HG03060 (cell line): ENCODE data around the gene SDHAF1.
"Not testable (repeated sequence)": the region's sequence is repeated elsewhere in the genome, so short reads cannot be mapped to it uniquely, and the experiment has no call there.

Source experiments
- ATAC-seq: cut with Tn5 transposase; IDR thresholded peaks from one replicate; pipeline ENCODE4 v1.9.1; 2021; ENCODE audit warnings: low read depth, moderate number of reproducible peaks; ENCODE audit not compliant: unreplicated experiment

SDHAF1 gene, protein sequence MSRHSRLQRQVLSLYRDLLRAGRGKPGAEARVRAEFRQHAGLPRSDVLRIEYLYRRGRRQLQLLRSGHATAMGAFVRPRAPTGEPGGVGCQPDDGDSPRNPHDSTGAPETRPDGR

DNA sequence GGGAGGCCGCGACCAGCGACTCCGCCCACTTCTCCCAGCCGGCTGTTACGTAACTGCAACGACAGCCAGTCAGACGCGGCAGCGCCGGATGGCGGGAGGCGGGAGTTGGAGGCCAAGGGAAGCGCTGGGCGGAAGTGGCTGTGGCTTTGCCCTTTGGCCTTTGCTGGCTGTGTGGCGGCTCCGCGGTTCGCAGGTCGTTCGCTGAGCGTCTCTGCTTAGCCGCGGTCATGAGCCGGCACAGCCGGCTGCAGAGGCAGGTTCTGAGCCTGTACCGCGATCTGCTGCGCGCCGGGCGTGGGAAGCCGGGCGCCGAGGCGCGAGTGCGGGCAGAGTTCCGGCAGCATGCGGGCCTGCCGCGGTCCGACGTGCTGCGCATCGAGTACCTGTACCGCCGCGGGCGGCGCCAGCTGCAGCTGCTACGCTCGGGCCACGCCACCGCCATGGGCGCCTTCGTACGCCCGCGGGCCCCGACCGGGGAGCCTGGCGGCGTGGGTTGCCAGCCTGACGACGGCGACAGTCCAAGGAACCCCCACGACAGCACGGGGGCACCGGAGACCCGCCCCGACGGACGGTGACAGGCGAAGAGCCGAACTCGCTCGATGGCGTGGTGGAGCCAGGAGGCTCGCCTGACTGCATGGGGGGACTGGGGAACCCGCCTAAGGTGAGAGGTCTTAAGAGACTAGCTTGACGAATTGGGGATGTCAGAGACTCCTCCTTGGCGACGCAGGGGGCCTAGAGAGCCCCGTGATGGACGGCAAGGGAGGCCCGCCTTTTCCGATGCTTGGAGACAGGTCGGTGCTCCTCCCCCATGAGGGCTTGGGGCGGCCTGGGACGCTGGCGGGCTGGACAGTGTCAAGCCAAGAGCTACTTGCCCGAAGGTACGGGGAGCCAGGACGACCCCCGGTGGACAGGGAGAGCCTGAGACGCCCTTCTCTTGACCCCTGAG, at the start of gene SDHAF1:
Gene SDHAF1 (plus strand): TSS at position 141 of the 946 bp plus-strand sequence. CDS start 87 bp downstream, at position 228.
- peak; percentile 72 for ATAC-seq

GRCh38 chr19:35946203-35946602, 48.8 kb upstream of the SDHAF1 start:
- no peak for ATAC-seq

DNA sequence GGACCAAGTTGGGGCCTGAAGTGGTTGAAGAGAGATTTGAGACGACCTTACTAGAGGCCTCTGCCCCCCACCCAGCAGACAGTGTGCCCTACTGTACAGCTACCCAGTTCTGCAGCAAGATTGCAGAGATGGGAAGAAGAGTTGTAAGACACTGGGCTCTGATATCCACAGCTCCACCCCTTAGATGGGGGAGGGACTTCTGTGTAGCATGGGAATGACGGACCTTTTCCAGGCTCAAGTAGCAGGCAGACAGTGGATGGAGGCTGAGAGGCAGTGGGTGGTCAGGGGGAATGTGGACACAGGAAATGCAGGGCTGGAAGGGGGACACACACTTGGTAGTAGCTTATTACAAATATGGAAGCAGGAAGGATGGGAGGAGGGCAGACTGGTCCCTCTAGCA, 45.9 kb upstream of the SDHAF1 start:
- no peak for ATAC-seq

DNA sequence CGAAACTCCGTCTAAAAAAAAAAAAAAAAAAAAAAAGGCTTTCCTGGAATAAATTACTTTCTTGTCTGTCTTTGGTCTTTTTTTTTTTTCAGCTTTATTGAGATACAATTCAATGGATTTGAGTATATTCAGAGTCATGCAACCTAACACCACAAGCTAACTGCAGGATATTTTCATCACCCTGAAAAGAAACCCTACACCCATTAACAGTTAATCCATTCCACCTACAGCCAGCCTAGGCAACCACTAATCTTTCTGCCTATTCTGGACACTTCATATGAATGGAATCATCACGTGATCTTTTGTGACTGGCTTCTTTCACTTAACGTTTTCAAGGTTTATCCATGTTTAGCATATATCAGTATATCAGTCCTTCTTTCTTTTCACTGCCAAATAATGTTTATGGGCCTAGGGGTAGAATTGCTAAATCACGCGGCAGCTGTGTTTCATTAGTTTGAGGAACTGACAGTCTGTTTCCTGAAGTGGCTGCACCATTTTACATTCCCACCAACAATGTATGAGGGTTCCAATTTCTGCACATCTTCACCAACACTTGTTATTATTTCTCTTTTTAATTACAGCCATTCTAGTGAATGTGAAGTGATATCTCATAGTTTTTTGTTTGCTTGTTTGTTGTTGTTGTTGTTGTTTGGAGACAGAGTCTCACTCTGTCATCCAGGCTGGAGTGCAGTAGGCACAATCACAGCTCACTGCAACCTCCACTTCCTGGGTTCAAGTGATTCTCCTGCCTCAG, 38.9 kb upstream of the SDHAF1 start:
- ATAC-seq, result no peak

DNA sequence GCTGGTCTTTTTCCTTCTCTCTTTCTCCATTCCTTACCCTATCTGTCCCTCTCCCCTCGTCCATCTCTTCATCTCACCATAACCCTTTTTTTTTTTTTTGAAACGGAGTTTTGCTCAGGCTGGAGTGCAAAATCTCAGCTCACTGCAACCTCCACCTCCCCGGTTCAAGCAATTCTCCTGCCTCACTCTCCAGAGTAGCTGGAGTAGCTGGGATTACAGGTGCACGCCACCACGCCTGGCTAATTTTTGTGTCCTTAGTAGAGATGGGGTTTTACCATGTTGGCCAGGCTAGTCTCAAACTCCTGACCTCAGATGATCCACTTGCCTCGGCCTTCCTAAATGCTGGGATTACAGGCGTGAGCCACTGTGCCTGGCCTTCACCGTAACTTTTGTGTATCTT, 37.6 kb upstream of the SDHAF1 start:
- not testable (repeated sequence) for ATAC-seq

- no peak for ATAC-seq
Observed at GRCh38 chr19:35958660-35959039, 36.3 kb upstream of the SDHAF1 start.

DNA sequence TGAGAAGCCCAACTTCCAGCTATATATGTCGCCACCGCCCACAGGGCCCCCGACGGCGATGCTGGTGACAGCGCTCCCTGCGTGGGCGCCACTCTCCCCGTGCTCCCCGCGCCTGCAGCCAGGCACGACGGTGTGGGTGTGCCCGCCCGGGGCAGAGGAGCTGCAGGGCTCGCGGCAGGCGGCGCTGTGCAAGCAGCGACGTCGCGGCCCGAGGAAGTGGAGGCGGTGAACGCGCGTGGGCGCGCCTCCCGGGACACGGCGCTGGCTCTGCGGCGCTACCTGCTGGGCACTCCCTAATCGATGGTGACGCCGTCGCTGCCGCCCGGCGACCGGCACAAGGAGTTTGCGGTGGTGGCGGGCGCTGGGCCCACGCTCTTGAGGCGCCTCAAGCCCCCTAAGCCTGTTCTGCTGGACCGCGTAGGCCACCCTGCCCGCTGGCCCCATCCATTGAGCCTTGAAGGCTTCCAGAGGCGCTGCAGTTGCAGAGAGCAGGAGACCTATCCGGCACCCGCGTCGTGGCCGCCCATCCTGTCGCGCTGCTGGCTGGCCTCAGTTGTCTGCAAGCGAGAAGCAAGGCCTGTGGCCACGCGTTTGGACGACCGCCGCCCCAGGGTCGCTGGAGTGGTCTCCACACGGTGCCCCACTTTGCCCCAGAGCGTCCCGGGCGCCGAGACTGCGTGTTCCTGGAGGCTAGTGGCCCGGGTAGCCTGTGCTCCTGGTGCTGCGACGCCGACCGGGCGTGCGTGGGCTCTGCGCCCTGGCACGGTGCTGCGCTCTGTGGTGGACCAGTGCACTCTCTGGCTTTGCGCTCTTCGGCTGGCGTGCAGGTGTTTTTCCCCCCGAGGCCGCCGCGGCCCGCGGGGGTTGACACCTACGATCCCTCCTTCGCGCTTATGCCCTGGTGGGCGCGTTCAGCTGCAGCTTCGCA, 35.7 kb upstream of the SDHAF1 start:
- ATAC-seq, result no peak

GRCh38 chr19:35959968-35960320, 35.0 kb upstream of the SDHAF1 start:
- no peak for ATAC-seq

DNA sequence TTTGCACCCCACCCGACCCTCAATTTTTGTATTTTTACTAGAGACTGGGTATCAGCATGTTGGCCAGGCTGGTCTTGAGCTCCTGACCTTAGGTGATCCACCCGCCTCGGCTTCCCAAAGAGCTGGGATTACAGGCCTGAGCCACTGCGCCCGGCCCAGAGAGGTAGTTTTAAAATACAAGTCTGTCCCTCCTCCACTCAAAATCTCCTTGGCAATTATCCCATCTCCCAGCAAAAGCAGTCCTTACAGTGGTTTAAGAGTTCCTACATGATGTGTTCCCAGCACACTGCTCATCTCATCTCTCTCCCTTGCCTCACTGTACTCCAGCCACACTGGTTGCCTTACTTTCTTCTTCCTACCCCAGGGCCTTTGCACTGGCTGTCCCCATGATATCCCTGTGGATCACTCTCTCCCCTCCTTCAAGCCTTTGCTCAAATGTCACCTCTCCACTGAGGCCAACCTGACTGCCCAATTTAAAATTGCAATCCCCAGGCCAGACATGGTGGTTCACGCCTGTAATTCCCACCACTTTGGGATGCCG, 34.5 kb upstream of the SDHAF1 start:
- ATAC-seq, result no peak

- no peak for ATAC-seq
Observed at GRCh38 chr19:35963514-35963913, 31.5 kb upstream of the SDHAF1 start.

- ATAC-seq, result no peak
Observed at GRCh38 chr19:35966771-35967170, 28.2 kb upstream of the SDHAF1 start.

GRCh38 chr19:35973487-35973886, 21.5 kb upstream of the SDHAF1 start:
- no peak for ATAC-seq

- no peak for ATAC-seq
Observed at GRCh38 chr19:35975608-35976214, 19.3 kb upstream of the SDHAF1 start.

DNA sequence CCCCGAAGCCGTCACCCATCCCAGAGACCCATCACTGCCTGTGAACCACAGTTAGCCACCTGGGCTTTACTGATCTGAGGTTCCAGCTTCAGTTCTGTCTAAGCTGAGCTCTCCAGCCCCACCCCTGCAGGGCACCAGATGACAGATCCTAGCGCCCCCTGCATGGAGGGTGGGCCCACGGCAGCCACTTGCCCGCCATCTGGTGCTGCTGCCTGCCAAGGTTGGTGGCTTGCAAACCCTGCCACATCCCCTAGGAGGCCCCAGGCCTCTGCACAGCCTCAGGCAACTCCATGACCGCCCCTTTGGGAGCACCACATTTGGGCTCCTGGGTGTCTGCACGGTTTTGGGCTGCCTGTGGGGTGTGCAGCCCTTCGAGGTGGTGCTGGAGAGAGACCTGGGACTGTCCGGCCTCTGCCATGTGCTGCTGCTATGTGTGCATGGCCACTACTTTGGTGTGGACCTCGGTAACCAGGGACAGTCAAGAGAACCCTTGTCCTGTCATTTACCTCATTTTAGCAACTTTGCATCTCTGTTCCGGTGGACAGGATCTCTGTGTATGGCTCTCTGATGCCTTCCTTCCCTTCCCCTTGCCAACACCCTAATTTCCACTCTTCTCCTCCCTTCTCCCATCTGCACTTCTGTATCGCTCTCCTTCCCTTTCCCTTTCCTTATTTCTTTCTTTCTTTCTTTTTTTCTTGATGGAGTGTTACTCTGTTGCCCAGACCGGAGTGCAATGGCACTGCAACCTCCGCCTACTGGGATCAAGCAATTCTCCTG, 17.4 kb upstream of the SDHAF1 start:
- ATAC-seq, result no peak

- ATAC-seq, result no peak
Observed at GRCh38 chr19:35978271-35978670, 16.7 kb upstream of the SDHAF1 start.

GRCh38 chr19:35978832-35979365, 16.1 kb upstream of the SDHAF1 start:
- no peak for ATAC-seq

DNA sequence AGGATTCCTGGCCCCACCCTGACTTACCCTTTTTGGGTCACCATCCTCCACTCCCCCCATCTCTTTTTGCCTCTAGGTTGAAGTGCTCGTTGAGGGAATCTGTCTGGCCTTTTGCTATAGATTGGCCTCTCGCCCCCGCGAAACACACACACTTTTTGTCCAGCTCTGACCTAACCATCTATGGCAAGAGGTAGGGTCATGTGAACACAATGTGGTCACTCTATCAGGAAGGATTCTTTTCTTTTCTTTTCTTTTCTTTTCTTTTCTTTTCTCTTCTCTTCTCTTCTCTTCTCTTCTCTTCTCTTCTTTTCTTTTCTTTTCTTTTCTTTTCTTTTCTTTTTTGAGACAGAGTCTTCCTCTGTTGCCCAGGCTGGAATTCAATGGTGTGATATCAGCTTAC, 14.0 kb upstream of the SDHAF1 start:
- ATAC-seq, result not testable (repeated sequence)

- no peak for ATAC-seq
Observed at GRCh38 chr19:35983177-35983576, 11.8 kb upstream of the SDHAF1 start.

DNA sequence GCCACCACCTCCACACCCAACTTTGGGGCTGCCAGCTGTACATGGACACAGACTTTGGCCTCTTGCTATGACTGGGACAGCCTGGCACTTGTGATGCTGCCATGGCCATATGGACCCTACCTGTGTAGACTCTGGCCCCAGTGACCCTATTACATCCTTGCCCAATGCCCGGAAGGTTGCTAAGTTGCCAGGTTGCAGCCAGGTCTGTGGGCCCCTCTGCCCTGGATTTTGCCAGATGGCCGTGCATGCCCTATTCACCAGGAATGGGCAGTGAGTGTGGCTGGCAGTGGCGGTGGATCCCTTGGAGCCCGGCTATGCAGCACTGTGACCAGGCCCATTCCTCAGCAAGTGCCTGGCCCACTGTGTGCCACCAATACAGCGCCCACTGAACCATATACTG, 8.9 kb upstream of the SDHAF1 start:
- ATAC-seq, result no peak
